Stimulated activated CD8-positive, alpha-beta memory T cell treated with anti-CD3 and anti-CD28 coated beads, Interleukin-7, amount 100 ng/mL, for 4 hours (primary cell): ENCODE measurements around the gene CADM4.

Experiments used
- DNase-seq, 2 donors: peaks; one replicate each; pipeline ENCODE4 v3.0.0-alpha.2; 2020; ENCODE audit warnings: low read depth in 2 of 2

CADM4 gene

GRCh38 chr19:43586346-43586745 lies 53.3 kb downstream of the CADM4 start:
- DNase-seq, result no peak

GRCh38 chr19:43584484-43584883 lies 55.2 kb downstream of the CADM4 start:
- DNase-seq, result no peak

GRCh38 chr19:43582495-43582894 lies 57.2 kb downstream of the CADM4 start:
- no peak for DNase-seq

- no peak for DNase-seq
These were observed 58.2 kb downstream of the CADM4 start for GRCh38 chr19:43581467-43581866.

GRCh38 chr19:43578787-43579186 lies 60.9 kb downstream of the CADM4 start:
- DNase-seq, result no peak

GRCh38 chr19:43575955-43576878 lies 63.4 kb downstream of the CADM4 start:
- no peak for DNase-seq

GRCh38 chr19:43575156-43575950 lies 64.3 kb downstream of the CADM4 start, which contains the start of the genes PINLYP and XRCC1:
TSS of gene PINLYP (plus strand) at chr19:43575801. CDS start at chr19:43577192, 1,391 bp downstream.
TSS of gene XRCC1 (minus strand) at chr19:43575527. CDS start at chr19:43575458, 69 bp downstream.
- peak; percentile 91 to 94 for DNase-seq

GRCh38 chr19:43574424-43575155 lies 65.1 kb downstream of the CADM4 start:
- no peak for DNase-seq
